Stimulated activated CD4-positive, alpha-beta T cell treated with anti-CD3 and anti-CD28 coated beads, TNF-alpha, amount 100 ng/mL, for 1 hour (primary cell): Measurements from ENCODE around the gene GDPD3.

Source experiments
- DNase-seq, 3 donors: peaks; one replicate each; pipeline ENCODE4 v3.0.0-alpha.2; 2020; ENCODE audit warnings: low read depth in 3 of 3, low spot score in 1 of 3

Gene GDPD3

DNA sequence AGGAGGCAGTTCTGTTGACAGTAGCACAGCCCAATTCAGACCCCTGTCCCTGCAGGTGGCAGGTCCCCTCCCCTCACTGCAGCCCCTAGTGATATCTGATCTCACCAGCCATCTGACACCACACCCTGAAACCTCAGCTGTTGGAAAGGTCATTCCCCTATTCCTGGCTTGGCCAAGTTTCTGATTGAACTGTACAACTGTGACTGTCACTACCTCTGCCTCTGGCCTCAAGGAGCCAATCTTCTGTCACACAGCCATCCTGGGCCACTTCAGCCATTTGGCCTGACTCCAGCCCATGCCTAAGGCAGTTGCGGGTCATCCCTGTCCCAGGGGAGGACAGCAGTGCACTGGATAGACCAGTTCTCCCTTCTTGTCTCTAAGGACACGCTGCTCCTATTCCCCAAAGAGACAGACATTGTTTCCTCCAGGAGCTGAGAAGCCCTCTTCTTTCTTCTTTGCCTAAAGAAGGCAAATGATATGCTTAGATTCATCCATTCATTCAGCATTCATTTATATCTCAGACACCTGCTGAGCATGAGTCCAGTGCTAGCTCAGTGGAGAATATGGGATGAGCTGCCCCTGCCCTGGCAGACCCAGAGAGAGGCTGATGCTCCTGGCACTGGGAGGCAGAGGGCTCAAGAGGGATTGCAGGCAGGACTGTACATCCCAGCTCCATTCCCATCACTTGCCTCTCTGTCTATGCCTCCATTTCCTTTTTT, 52.3 kb downstream of the GDPD3 start:
- DNase-seq: no peak

DNA sequence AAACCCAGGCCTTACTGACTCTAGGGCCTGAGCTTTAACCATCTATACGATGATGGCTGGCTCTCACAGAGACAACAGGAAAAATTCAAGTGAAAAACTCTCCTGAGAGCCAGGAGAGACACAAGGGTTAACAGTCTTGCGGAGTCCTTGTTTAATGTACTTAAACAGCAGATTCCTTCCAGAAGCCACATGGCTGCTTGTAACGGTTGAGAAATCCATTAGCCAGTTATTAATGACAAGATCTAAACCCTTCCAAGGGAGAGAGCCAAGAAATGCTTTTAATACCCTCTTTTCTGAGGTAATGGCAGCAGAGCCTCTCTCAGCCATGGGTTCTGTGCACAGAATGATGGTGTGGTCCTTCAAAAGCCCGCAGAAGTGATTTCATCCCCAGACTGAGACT, 53.0 kb downstream of the GDPD3 start:
- DNase-seq: no peak

DNA sequence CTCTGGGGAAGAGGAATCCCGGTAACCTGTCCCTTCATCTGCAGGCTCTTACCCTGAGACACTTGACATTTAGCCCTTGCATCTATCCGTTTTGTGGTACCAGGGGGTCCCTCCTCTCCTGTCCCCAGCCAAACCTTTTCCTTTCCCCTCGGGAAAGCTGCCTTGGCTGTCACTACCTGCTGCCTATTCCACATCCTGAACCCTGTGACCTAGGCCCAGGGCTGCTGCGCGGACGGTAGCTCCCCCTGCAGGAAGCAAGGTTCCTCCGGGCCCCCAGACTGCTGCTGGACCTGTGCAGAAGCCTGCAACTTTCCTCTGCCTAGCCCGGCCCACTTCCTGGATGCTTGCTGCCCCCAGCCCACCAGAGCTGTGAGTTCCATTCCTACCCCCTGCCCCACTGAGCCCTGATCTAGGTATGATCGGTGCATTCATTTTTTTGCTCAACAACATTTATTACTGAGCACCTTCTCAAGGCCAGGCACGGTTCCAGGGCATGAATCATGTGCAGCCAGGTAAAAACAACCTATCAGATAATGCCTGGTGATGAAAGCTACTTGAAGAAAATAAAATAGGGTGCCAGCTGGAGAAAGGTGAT, 58.3 kb downstream of the GDPD3 start:
- peak in 1 of 3 donors; percentile 24 for DNase-seq
